PC-9 (cell line): Measurements from ENCODE around the gene GZF1. TPM values are rescaled to one million over a fixed set of nuclear protein-coding genes. Genes with fewer than 3 reads are reported as not detected.

Experiments
- BruUV-seq: library from RNA; stranded (reverse); fragments of 400-500 nt; replicated peaks from 2 replicates; lab custom pipeline; 2021; lab: Mats Ljungman, UMichigan
- CTCF ChIA-PET: fragments of 300-600 bp; sonication (Branson Sonifier 250); formaldehyde crosslinking; loops from one replicate; lab custom pipeline; 2022; ENCODE audit warnings: antibody characterized with exemption; lab: Charles Lee
- POLR2A ChIA-PET: fragments of 300-600 bp; sonication (Branson Sonifier 250); formaldehyde crosslinking; loops from one replicate; lab custom pipeline; 2022; ENCODE audit warnings: antibody characterized with exemption; ENCODE audit not compliant: unreplicated experiment; lab: Charles Lee
- DNase-seq, 2 experiments: peaks; one replicate each; pipeline versions ENCODE4 v3.0.0 to v3.0.0-alpha.2; 2015 to 2022; ENCODE audit warnings: mixed read lengths in 1 of 2
- H2AFZ ChIP-seq: fragments of 200-600 bp; sonication (generic); 2 replicates; pipeline ENCODE4 v1.8.1; 2017; ENCODE audit warnings: antibody characterized with exemption
- H3F3A ChIP-seq: fragments of 200-600 bp; sonication (generic); 2 replicates; pipeline ENCODE4 v1.8.1; 2017; ENCODE audit warnings: antibody characterized with exemption, mild to moderate bottlenecking, low read depth; ENCODE audit not compliant: insufficient read depth
- H3K27ac ChIP-seq: fragments of 200-600 bp; sonication (generic); 2 replicates; pipeline ENCODE4 v1.6.1; 2016; ENCODE audit warnings: mixed run types
- H3K27me3 ChIP-seq: fragments of 200-600 bp; sonication (generic); 2 replicates; pipeline ENCODE4 v1.6.1; 2016; ENCODE audit warnings: low read depth, mixed run types; ENCODE audit not compliant: insufficient read depth
- H3K36me3 ChIP-seq: fragments of 200-600 bp; sonication (generic); 2 replicates; pipeline ENCODE4 v1.6.1; 2016; ENCODE audit warnings: low read depth, mixed run types
- H3K4me1 ChIP-seq: fragments of 200-600 bp; sonication (generic); replicated peaks from 2 replicates; pipeline ENCODE4 v1.6.1; 2016; ENCODE audit warnings: mixed run types; ENCODE audit not compliant: insufficient read depth
- H3K4me2 ChIP-seq: fragments of 200-600 bp; sonication (generic); 2 replicates; pipeline ENCODE4 v1.6.1; 2017; ENCODE audit warnings: mixed run types
- H3K4me3 ChIP-seq: fragments of 200-600 bp; sonication (generic); 2 replicates; pipeline ENCODE4 v1.6.1; 2016; ENCODE audit warnings: mixed run types
- H3K79me2 ChIP-seq: fragments of 200-600 bp; sonication (generic); 2 replicates; pipeline ENCODE4 v1.6.1; 2017; ENCODE audit warnings: low read depth, mixed run types
- H3K9me2 ChIP-seq: fragments of 200-600 bp; sonication (generic); 2 replicates; pipeline ENCODE4 v1.8.1; 2017; ENCODE audit warnings: mild to moderate bottlenecking; ENCODE audit not compliant: insufficient read depth
- H3K9me3 ChIP-seq: fragments of 200-600 bp; sonication (generic); 2 replicates; pipeline ENCODE4 v1.8.1; 2016; ENCODE audit warnings: low read depth; ENCODE audit not compliant: insufficient read depth
- H4K20me1 ChIP-seq: fragments of 200-600 bp; sonication (generic); 2 replicates; pipeline ENCODE4 v1.8.1; 2017; ENCODE audit not compliant: insufficient read depth
- EZH2 ChIP-seq: fragments of 200-600 bp; sonication (generic); IDR thresholded peaks from 2 replicates; pipeline ENCODE4 v1.8.0; 2017; ENCODE audit warnings: antibody characterized with exemption, low read depth
- intact Hi-C: fragments of 100-400 bp; cut with micrococcal nuclease; formaldehyde crosslinking; loops from one replicate; pipeline ENCODE4 v1.10.0; 2022; ENCODE audit not compliant: unreplicated experiment
- total RNA-seq: library from RNA; stranded (reverse); gene quantifications from 2 replicates; pipeline ENCODE4 v1.2.3, GENCODE V29; 2021
- TF ChIP-seq, protein P1 (sequence below): fragments of 200-600 bp; sonication (generic); conservative IDR thresholded peaks from 2 replicates; pipeline ENCODE4 v1.6.1; 2017; ENCODE audit warnings: mixed run types, antibody characterized with exemption, mild to moderate bottlenecking, moderate library complexity

GZF1 gene
- total RNA-seq, 1 experiment from 2014 or later = 8.1 TPM

- Histone ChIP-seq H3K4me1 (no peaks in the 10 kb centered on the region), H3K79me2 (no peaks in the 10 kb centered on the region), H3K36me3 (no peaks in the 10 kb centered on the region), H3K9me2 (no peaks in the 10 kb centered on the region), H3K4me2 (no peak overlapping the region), H3K4me3 (no peak overlapping the region), H3K27ac (no peak overlapping the region), H4K20me1 (no peaks in the 10 kb centered on the region; the same call in none of the 2 replicates), H3K9me3 (no peaks in the 10 kb centered on the region), H3K27me3 (no peaks in the 10 kb centered on the region), H2AFZ (no peak overlapping the region), H3F3A (no peaks in the 10 kb centered on the region)
- TF ChIP-seq, protein P1, sequence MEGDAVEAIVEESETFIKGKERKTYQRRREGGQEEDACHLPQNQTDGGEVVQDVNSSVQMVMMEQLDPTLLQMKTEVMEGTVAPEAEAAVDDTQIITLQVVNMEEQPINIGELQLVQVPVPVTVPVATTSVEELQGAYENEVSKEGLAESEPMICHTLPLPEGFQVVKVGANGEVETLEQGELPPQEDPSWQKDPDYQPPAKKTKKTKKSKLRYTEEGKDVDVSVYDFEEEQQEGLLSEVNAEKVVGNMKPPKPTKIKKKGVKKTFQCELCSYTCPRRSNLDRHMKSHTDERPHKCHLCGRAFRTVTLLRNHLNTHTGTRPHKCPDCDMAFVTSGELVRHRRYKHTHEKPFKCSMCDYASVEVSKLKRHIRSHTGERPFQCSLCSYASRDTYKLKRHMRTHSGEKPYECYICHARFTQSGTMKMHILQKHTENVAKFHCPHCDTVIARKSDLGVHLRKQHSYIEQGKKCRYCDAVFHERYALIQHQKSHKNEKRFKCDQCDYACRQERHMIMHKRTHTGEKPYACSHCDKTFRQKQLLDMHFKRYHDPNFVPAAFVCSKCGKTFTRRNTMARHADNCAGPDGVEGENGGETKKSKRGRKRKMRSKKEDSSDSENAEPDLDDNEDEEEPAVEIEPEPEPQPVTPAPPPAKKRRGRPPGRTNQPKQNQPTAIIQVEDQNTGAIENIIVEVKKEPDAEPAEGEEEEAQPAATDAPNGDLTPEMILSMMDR = no peak
- BruUV-seq = no TSS peak
- DNase-seq = no peak
- intact Hi-C loops = no loop called here
- ChIA-PET POLR2A (no interaction called here), CTCF (no interaction called here)
Observed at GRCh38 chr20:23396950-23397627, 35.1 kb downstream of the GZF1 start.

GRCh38 chr20:23397961-23398360, 36.0 kb downstream of the GZF1 start:
- no TSS peak for BruUV-seq
- no peak overlapping the region for H3K27ac ChIP-seq
- no peak overlapping the region for H3K4me3 ChIP-seq
- no peaks in the 10 kb centered on the region; the same call in none of the 2 replicates for H4K20me1 ChIP-seq
- ChIA-PET CTCF (no interaction called here), POLR2A (interaction anchor here (0.7 kb wide), 1 partner anchor 106 kb away, joined by 4 read pairs; no protein-coding TSS in a partner anchor)
- H3K79me2 ChIP-seq = no peaks in the 10 kb centered on the region
- H3K27me3 ChIP-seq = no peaks in the 10 kb centered on the region
- no peak overlapping the region for H2AFZ ChIP-seq
- no peaks in the 10 kb centered on the region for H3K4me1 ChIP-seq
- intact Hi-C loops = no loop called here
- no peak for DNase-seq
- H3K4me2 ChIP-seq = no peak overlapping the region
- H3K9me3 ChIP-seq = no peaks in the 10 kb centered on the region
- no peaks in the 10 kb centered on the region for H3K36me3 ChIP-seq
- H3F3A ChIP-seq = no peaks in the 10 kb centered on the region
- no peak for TF ChIP-seq EZH2
- TF ChIP-seq, protein P1 = no peak
- no peaks in the 10 kb centered on the region for H3K9me2 ChIP-seq

DNA sequence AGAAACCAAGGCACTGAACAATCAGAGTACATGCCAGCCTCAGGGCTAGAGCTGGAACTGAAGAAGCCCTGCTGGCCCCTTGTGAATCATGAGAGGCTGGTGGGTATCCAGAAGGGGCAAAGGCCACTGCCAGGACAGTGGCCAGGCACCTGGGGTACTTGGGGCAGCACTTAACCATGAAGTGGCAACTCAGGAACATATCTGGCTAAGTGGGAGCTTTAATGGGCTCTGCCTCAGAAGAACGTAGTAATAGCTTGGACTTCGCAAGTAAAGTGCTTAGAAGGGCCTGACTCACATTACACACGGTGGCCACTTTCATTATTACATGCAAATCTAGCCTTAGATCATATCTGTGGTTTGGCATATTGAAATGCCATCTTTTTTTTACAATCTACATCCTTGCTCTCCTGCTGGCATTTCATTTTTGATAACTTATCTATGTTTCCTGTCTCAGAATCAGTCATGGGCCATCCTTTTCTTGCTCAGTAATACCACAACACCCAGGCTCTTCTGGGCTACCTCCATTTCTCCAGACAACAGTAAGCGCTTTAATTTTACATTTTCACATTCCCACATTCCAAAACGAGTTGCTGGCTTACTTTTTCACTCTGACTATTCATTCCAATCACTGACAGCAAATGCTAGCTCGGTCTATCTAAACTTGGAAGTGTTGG, 37.7 kb downstream of the GZF1 start:
- CTCF ChIA-PET = interaction anchor here (0.5 kb wide), 1 partner anchor 1058 kb away, joined by 4 read pairs; no protein-coding TSS in a partner anchor
- Histone ChIP-seq H3K4me1 (no peaks in the 10 kb centered on the region), H3F3A (no peaks in the 10 kb centered on the region), H2AFZ (no peak overlapping the region), H3K4me3 (no peak overlapping the region), H3K27me3 (no peaks in the 10 kb centered on the region), H4K20me1 (no peaks in the 10 kb centered on the region; the same call in none of the 2 replicates), H3K79me2 (peaks cover 3% of the 10 kb centered on the region; the same call in 1 of the 2 replicates), H3K9me2 (no peaks in the 10 kb centered on the region), H3K36me3 (no peaks in the 10 kb centered on the region), H3K9me3 (no peaks in the 10 kb centered on the region), H3K27ac (no peak overlapping the region), H3K4me2 (no peak overlapping the region)
- TF ChIP-seq, protein P1 = no peak
- no peak for TF ChIP-seq EZH2
- intact Hi-C loops = no loop called here
- DNase-seq = no peak
- POLR2A ChIA-PET = no interaction called here
- BruUV-seq = no TSS peak
